CD4-positive, alpha-beta memory T cell (primary cell): ENCODE data around the gene DLX6. TPM values are rescaled to one million over a fixed set of nuclear protein-coding genes. Genes with fewer than 3 reads are reported as not detected.
"Not testable (repeated sequence)": the region's sequence is repeated elsewhere in the genome, so short reads cannot be mapped to it uniquely, and the experiment has no call there.

Source experiments
- CTCF ChIA-PET: fragments of 350-600 bp; sonication (Branson Sonifier 250); formaldehyde crosslinking; loops from one replicate; lab custom pipeline; 2021; ENCODE audit warnings: inconsistent platforms; ENCODE audit not compliant: partially characterized antibody; lab: Charles Lee
- POLR2A ChIA-PET: fragments of 350-600 bp; sonication (Branson Sonifier 250); formaldehyde crosslinking; loops from one replicate; lab custom pipeline; 2021; ENCODE audit not compliant: partially characterized antibody; lab: Charles Lee
- DNase-seq, 5 donors: peaks; one replicate each; pipeline versions ENCODE4 v3.0.0 to v3.0.0-alpha.2; 2020 to 2022; ENCODE audit warnings: mixed read lengths in 1 of 5
- H3K27ac ChIP-seq: one replicate; pipeline ENCODE4 v1.7.0; 2013; ENCODE audit warnings: low read depth, low read length
- H3K27me3 ChIP-seq: 2 replicates; pipeline ENCODE4 v1.7.0; 2013; ENCODE audit warnings: mild to moderate bottlenecking, low read length, moderate library complexity; ENCODE audit not compliant: insufficient read depth
- H3K36me3 ChIP-seq: 2 replicates; pipeline ENCODE4 v1.7.0; 2013; ENCODE audit warnings: mild to moderate bottlenecking, low read length, moderate library complexity; ENCODE audit not compliant: insufficient read depth
- H3K4me1 ChIP-seq: 2 replicates; pipeline ENCODE4 v1.7.0; 2013; ENCODE audit warnings: mild to moderate bottlenecking, low read length, moderate library complexity; ENCODE audit not compliant: insufficient read depth
- H3K4me3 ChIP-seq, 2 donors: one replicate each; pipeline ENCODE4 v1.7.0; 2013; ENCODE audit warnings: low read length in 2 of 2, mild to moderate bottlenecking in 1 of 2
- H3K9me3 ChIP-seq, 2 donors: one replicate each; pipeline ENCODE4 v1.7.0; 2013; ENCODE audit warnings: low read length in 2 of 2, control low read depth in 1 of 2; ENCODE audit not compliant: control insufficient read depth in 1 of 2
- H3K27ac Mint-ChIP-seq, 7 donors: one replicate each; pipeline ENCODE4 v1.8.0; 2020 to 2021; ENCODE audit warnings: mixed read lengths in 7 of 7, mild to moderate bottlenecking in 6 of 7, inconsistent platforms in 3 of 7, moderate library complexity in 3 of 7
- H3K27me3 Mint-ChIP-seq, 2 donors: one replicate each; pipeline ENCODE4 v1.8.0; 2020 to 2021; ENCODE audit warnings: mixed read lengths in 2 of 2
- H3K36me3 Mint-ChIP-seq, 2 donors: one replicate each; pipeline ENCODE4 v1.8.0; 2020 to 2021; ENCODE audit warnings: mixed read lengths in 2 of 2, inconsistent platforms in 1 of 2, mild to moderate bottlenecking in 1 of 2
- H3K4me1 Mint-ChIP-seq, 4 donors: one replicate each; pipeline ENCODE4 v1.8.0; 2020 to 2021; ENCODE audit warnings: mixed read lengths in 4 of 4, mild to moderate bottlenecking in 1 of 4
- H3K4me3 Mint-ChIP-seq, 8 donors: one replicate each; pipeline ENCODE4 v1.8.0; 2020 to 2021; ENCODE audit warnings: mixed read lengths in 8 of 8, mild to moderate bottlenecking in 7 of 8, moderate library complexity in 6 of 8, inconsistent platforms in 3 of 8
- H3K9me3 Mint-ChIP-seq, 8 donors: one replicate each; pipeline ENCODE4 v1.8.0; 2020 to 2021; ENCODE audit warnings: mixed read lengths in 8 of 8, mild to moderate bottlenecking in 5 of 8, inconsistent platforms in 3 of 8, moderate library complexity in 1 of 8
- intact Hi-C: fragments of 100-400 bp; cut with micrococcal nuclease; formaldehyde crosslinking; loops from one replicate; pipeline ENCODE4 v1.15.1; 2023
- polyA plus RNA-seq, 2 donors: library from polyadenylated mRNA; unstranded; fragments of 300-500 nt; fragmentation: Illumina TruSeq; gene quantifications; one replicate each; pipeline ENCODE4 v1.2.3, GENCODE V29; 2021
- total RNA-seq, 2 experiments: library from RNA; stranded (reverse); gene quantifications; one replicate each; pipeline ENCODE4 v1.2.3, GENCODE V29; 2021

Gene DLX6
- total and polyA plus RNA-seq, 4 experiments from 2014 or later: not detected

DNA sequence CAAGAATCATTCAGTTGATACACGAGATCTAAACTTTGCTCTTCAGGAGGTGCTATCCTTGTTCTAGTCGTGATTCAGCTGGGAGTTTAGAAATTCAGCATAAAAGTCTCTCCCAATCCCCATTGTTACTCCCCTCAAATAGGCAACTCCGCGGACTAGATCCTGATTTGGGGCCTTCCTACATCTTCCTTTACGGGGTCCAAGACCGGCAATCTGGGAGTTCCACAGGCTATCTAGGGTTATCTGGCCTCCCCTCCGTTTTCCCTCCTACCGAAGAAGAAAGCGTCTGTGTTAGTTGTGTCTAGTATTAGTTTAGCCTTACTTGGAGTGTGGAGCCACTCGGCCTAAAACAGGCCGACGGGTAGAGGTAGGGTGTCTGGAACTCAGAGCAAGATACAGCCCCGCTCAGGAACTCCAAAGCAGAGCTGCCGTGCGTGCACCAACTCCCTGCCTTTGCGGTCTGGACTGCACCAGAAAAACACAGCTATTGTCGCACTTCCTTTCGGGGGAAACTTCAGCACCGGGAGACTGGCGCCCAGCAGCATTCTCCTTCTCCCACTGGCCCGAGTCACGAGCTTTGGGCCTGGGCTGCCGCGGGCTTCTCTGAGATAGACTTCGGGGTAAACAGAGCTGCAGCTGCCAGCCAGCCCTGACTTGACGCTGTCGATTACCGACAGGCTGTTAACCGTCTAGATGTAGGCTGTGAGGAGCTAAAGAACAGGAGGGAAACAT, 20.8 kb downstream of the DLX6 start:
- Mint-ChIP-seq H3K9me3 (peaks cover 0 to 7% (median 0%) of the 10 kb centered on the region in 8 donors), H3K4me3 (peak overlapping the region; percentile 21 to 88 (median 84)), H3K36me3 (no peaks in the 10 kb centered on the region), H3K27me3 (peaks cover 60 to 70% of the 10 kb centered on the region in 2 donors), H3K27ac (peak overlapping the region in 2 of 7 donors; percentile 20 to 29), H3K4me1 (peaks cover 35 to 54% (median 47%) of the 10 kb centered on the region in 4 donors)
- ChIA-PET POLR2A (no interaction called here), CTCF (interaction anchor here (0.8 to 5.9 kb wide), 10 partner anchors 9 to 1514 kb away, joined by 3 to 61 read pairs (median 4); no protein-coding TSS in a partner anchor)
- Histone ChIP-seq H3K27me3 (peaks cover 55% of the 10 kb centered on the region), H3K36me3 (no peaks in the 10 kb centered on the region), H3K9me3 (no peaks in the 10 kb centered on the region), H3K4me1 (peaks cover 17% of the 10 kb centered on the region), H3K27ac (no peak overlapping the region), H3K4me3 (no peak overlapping the region)
- intact Hi-C loops: loop anchor here (5.0 kb wide), 1 partner anchor 151 kb away; no protein-coding TSS in a partner anchor
- DNase-seq: no peak

DNA sequence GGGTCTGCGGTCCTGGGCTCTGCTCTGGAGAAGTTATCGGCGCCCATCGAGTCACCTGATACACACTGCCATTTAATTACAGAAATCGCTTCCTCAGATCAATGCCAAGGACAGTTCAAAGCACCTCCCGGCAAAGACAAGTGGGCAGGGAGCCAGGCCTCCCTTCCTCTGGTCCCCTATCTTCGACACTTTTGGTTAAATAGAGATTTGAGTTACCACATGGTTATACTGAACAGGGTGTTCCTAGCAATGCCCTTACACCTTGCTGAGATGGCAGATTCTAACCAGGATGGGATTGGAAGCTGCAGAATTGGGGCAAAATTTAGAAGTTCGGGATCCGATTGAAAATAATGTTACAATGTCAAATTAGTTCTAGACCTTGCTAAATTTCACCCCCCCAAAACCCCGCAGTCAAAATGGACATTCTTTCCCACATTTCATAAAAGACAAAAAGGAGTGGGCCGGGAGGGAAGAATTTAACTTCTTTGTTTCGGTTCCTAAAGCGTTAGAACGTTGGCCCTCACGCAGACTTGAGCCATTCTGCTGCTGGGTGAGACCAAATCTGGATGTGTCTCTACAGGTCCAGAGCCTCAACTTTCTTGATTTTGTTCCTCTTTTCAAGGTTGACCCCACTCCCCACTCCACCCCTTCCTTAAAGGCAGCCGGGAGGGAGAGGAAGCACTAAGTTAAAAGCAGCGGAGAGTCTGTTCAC, 21.5 kb downstream of the DLX6 start:
- Mint-ChIP-seq H3K27me3 (peaks cover 56 to 71% of the 10 kb centered on the region in 2 donors), H3K4me1 (peaks cover 35 to 51% (median 43%) of the 10 kb centered on the region in 4 donors), H3K9me3 (peaks cover 0 to 4% (median 0%) of the 10 kb centered on the region in 8 donors), H3K27ac (peak overlapping the region in 2 of 7 donors; percentile 20 to 29), H3K4me3 (peak overlapping the region; percentile 77 to 88 (median 84)), H3K36me3 (no peaks in the 10 kb centered on the region)
- peak overlapping the region in 1 of 2 donors; percentile 26 for H3K4me3 ChIP-seq
- peaks cover 50% of the 10 kb centered on the region for H3K27me3 ChIP-seq
- no peaks in the 10 kb centered on the region for H3K9me3 ChIP-seq
- CTCF ChIA-PET: interaction anchor here (0.7 to 5.9 kb wide), 27 partner anchors 8 to 1517 kb away, joined by 3 to 61 read pairs (median 4); no protein-coding TSS in a partner anchor
- DNase-seq: no peak
- POLR2A ChIA-PET: interaction anchor here (1.1 kb wide), 1 partner anchor 951 kb away, joined by 4 read pairs; no protein-coding TSS in a partner anchor
- H3K27ac ChIP-seq: no peak overlapping the region
- H3K4me1 ChIP-seq: peaks cover 17% of the 10 kb centered on the region
- intact Hi-C loops: loop anchor here (1.0 to 5.0 kb wide), 2 partner anchors 150 to 952 kb away; no protein-coding TSS in a partner anchor
- H3K36me3 ChIP-seq: no peaks in the 10 kb centered on the region

DNA sequence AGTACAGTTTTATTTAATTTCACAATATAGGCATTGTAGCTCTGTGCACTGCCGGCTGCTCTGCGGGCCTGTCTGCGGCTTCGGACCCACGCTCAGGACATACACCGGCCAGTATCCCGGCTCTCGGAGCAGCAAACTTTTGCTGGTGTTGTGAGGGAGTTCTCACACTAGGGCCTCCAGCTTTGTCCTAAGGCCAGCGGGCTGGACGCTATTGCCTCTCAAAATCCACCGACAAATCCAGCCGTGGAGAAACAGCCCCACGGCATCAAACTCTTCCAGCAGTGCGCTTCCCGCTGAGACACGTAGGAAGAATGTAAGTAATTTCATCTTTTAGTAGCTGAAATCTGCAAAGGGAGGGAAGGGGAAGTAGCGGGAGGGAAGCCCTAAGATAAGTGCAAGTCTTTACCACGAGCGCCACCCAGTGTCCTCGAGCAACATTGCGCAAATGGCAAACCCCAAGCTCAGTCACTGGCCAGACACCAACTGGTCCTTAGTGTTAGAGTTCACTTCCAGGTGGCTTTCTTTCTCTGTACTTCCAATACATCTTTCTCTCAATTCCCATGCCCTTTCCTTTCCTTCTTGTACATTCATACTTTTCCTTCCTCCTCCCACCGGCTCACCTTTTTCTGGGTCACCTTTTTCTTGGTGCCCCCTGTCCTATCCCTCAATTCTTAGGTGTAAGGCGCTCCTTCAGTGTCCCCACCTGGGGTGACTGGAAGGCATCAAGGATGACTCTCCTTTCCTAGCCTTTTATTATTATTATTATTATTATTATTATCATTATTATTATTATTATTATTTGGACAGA, 22.3 kb downstream of the DLX6 start:
- H3K4me3 ChIP-seq: peak overlapping the region in 1 of 2 donors; percentile 26
- H3K27ac ChIP-seq: no peak overlapping the region
- H3K9me3 Mint-ChIP-seq: peaks cover 0 to 4% (median 0%) of the 10 kb centered on the region in 8 donors
- peaks cover 17% of the 10 kb centered on the region for H3K4me1 ChIP-seq
- ChIA-PET CTCF (interaction anchor here (0.6 to 5.9 kb wide), 23 partner anchors 8 to 1518 kb away, joined by 3 to 61 read pairs (median 4); no protein-coding TSS in a partner anchor), POLR2A (interaction anchor here (1.1 kb wide), 1 partner anchor 952 kb away, joined by 4 read pairs; no protein-coding TSS in a partner anchor)
- H3K9me3 ChIP-seq: no peaks in the 10 kb centered on the region
- peak in 4 of 5 donors; percentile 57 to 66 (median 61) for DNase-seq
- no peaks in the 10 kb centered on the region for H3K36me3 Mint-ChIP-seq
- H3K27me3 Mint-ChIP-seq: peaks cover 51 to 64% of the 10 kb centered on the region in 2 donors
- no peaks in the 10 kb centered on the region for H3K36me3 ChIP-seq
- peaks cover 43% of the 10 kb centered on the region for H3K27me3 ChIP-seq
- intact Hi-C loops: loop anchor here (1.0 to 5.0 kb wide), 2 partner anchors 150 to 952 kb away; no protein-coding TSS in a partner anchor
- peak overlapping the region in 2 of 7 donors; percentile 42 to 53 for H3K27ac Mint-ChIP-seq
- H3K4me3 Mint-ChIP-seq: peak overlapping the region; percentile 77 to 88 (median 84)
- H3K4me1 Mint-ChIP-seq: peaks cover 28 to 43% (median 36%) of the 10 kb centered on the region in 4 donors

DNA sequence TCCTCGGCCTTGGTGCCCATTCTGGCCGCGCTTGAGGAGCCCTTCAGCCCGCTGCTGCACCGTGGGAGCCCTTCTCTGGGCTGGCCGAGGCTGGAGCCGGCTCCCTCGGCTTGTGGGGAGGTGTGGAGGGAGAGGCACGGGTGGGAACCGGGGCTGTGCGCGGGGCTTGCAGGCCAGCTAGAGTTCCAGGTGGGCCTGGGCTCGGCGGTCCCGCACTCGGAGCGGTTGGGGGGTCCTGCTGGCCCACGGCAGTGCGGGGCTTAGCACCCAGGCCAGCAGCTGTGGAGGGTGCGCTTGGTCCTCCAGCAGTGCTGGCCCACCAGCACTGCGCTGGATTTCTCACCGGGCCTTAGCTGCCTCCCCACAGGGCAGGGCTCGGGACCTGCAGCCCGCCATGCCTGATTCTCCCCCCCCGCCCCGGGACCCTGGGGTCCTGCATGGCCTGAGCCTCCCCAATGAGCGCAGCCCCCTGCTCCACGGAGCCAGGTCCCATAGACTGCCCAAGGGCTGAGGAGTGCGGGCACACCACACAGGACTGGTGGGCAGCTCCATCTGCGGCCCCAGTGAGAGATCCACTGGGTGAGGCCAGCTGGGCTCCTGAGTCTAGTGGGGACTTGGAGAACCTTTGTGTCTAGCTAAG, 29.0 kb downstream of the DLX6 start:
- H3K36me3 Mint-ChIP-seq, H3K4me3 ChIP-seq, H3K9me3 ChIP-seq, H3K4me1 ChIP-seq, intact Hi-C loops, H3K27me3 ChIP-seq, H3K27ac Mint-ChIP-seq, H3K36me3 ChIP-seq, DNase-seq, H3K9me3 Mint-ChIP-seq, H3K27ac ChIP-seq, H3K4me1 Mint-ChIP-seq, H3K4me3 Mint-ChIP-seq, POLR2A ChIA-PET: not testable (repeated sequence)
- peaks cover 15 to 19% of the 10 kb centered on the region in 2 donors for H3K27me3 Mint-ChIP-seq
- CTCF ChIA-PET: interaction anchor here (1.9 kb wide), 1 partner anchor 8 kb away, joined by 4 read pairs; no protein-coding TSS in a partner anchor

DNA sequence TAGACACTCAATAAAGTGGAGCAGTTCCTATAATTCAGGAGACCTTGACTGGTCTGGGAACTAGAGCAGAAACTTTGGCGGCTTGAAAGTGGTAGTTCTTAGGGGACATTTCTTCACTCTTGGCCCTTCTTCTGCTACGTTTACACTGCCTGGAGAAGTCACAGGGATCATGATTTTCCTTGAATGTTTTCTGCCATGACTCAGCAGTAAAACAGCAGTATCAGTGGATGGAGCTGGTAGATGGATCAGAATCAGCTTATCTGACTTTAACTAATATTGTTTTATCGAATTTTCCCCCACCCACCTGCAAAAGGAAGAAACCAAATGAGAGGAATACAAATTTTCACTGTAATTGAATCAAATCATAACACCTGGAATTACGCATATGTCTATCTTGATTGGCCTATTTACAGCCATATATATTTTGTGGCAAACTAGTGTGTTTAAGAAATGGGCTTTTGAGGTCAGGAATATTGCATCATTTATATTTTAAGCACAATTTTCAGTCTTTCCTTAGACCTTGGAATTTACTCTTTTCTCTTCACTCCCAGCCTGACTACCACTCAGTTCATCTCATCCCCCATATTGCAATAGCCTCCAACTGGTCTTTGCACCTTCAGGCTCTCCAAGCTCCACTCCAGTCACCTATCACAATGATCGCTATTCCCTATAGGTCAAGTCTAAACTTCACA, 34.2 kb downstream of the DLX6 start:
- H3K36me3 Mint-ChIP-seq: no peaks in the 10 kb centered on the region
- intact Hi-C loops: no loop called here
- H3K27me3 Mint-ChIP-seq: peaks cover 29 to 32% of the 10 kb centered on the region in 2 donors
- no peaks in the 10 kb centered on the region for H3K36me3 ChIP-seq
- H3K4me3 Mint-ChIP-seq: no peak overlapping the region
- H3K27me3 ChIP-seq: peaks cover 13% of the 10 kb centered on the region
- no peaks in the 10 kb centered on the region for H3K4me1 ChIP-seq
- no peaks in the 10 kb centered on the region for H3K9me3 Mint-ChIP-seq
- no peak for DNase-seq
- H3K4me1 Mint-ChIP-seq: no peaks in the 10 kb centered on the region
- no peak overlapping the region for H3K4me3 ChIP-seq
- ChIA-PET CTCF (no interaction called here), POLR2A (no interaction called here)
- no peak overlapping the region for H3K27ac Mint-ChIP-seq
- no peaks in the 10 kb centered on the region for H3K9me3 ChIP-seq
- no peak overlapping the region for H3K27ac ChIP-seq

DNA sequence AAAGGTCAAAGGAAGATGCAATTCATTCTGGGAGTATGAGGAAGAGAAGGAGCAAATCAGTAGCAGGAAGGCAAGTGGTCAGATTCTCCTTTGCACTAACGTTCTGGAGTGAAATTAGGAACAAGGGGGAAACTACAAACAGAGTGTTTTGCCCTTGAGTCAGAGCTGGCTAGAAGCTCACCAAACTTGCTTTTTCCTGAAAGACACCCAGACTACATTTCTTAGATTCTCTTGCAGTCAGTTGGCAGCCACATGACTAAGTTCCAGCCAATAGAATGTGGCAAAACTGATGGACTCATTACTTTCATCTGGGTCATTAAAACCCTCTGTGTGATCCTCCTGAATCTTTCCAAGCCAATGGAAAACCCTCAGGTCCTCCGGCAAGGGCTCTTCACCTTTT, 37.9 kb downstream of the DLX6 start:
- H3K27me3 Mint-ChIP-seq: peaks cover 31 to 32% of the 10 kb centered on the region in 2 donors
- no peaks in the 10 kb centered on the region for H3K4me1 ChIP-seq
- no peak overlapping the region for H3K4me3 Mint-ChIP-seq
- ChIA-PET CTCF (no interaction called here), POLR2A (no interaction called here)
- no peak overlapping the region for H3K27ac Mint-ChIP-seq
- no peaks in the 10 kb centered on the region for H3K36me3 Mint-ChIP-seq
- DNase-seq: no peak
- intact Hi-C loops: no loop called here
- H3K4me1 Mint-ChIP-seq: no peaks in the 10 kb centered on the region
- H3K27me3 ChIP-seq: peaks cover 13% of the 10 kb centered on the region
- H3K9me3 Mint-ChIP-seq: no peaks in the 10 kb centered on the region
- H3K4me3 ChIP-seq: no peak overlapping the region
- no peaks in the 10 kb centered on the region for H3K36me3 ChIP-seq
- H3K9me3 ChIP-seq: no peaks in the 10 kb centered on the region
- H3K27ac ChIP-seq: no peak overlapping the region
